ENCODE results near the gene MINK1. TPM values are rescaled to one million over a fixed set of nuclear protein-coding genes. Genes with fewer than 3 reads are reported as not detected.
"Not testable (repeated sequence)": the region's sequence is repeated elsewhere in the genome, so short reads cannot be mapped to it uniquely, and the experiment has no call there.

Gene MINK1
- total RNA-seq, 1 donor from 2014 or later: 15.9 TPM

DNA sequence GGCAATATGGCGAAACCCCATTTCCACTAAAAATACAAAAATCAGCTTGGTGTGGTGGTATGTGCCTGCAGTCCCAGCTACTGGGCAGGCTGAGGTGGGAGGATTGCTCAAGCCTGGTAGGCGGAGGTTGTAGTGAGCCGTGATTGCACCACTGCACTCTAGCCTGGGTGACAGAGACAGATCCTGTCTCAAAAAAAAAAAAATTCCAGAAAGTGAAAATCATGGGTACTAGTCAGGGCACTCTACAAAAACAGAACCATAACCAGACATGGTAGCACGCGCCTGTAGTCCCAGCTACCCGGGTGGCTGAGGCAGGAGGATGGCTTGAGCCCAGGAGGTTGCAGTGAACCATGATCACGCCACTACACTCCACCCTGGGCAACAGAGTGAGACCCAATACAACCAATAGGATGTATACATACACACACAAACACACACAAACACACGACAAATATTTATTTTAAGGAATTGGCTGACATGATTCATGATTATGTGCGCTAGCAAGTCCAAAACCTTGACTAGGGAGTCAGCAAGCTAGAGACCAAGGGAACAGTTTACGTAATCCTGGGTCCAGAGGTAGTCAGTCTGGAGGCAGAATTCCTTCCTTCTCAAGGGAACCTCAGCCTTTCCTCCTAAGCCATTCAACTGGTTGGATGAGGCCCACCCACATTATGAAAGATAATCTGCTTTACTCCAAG is 87.4 kb downstream of the MINK1 start:
- FAIRE-seq: no peak

DNA sequence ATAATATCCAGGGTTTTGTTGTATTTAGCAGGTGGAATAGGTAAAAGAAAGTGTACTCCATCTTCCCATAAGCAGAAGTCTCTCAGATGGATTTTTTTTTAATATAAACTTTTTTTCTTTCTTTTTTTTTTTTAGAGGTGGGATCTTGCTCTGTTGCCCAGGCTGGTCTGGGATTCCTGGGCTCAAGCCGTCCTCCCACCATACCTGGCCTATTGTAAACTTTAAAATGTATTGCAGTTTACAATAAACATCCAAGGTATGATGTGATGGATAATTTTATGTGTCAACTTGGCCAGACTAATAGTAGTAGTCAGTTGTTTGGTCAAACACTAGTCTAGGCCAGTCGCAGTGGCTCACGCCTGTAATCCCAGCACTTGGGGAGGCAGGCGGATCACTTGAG is 88.2 kb downstream of the MINK1 start:
- FAIRE-seq: no peak

More for the DNA sequence above, 87.4 kb downstream of the MINK1 start:
- DNase-seq (ENCODE audit: low spot score in 2 of 2): no peak

DNA sequence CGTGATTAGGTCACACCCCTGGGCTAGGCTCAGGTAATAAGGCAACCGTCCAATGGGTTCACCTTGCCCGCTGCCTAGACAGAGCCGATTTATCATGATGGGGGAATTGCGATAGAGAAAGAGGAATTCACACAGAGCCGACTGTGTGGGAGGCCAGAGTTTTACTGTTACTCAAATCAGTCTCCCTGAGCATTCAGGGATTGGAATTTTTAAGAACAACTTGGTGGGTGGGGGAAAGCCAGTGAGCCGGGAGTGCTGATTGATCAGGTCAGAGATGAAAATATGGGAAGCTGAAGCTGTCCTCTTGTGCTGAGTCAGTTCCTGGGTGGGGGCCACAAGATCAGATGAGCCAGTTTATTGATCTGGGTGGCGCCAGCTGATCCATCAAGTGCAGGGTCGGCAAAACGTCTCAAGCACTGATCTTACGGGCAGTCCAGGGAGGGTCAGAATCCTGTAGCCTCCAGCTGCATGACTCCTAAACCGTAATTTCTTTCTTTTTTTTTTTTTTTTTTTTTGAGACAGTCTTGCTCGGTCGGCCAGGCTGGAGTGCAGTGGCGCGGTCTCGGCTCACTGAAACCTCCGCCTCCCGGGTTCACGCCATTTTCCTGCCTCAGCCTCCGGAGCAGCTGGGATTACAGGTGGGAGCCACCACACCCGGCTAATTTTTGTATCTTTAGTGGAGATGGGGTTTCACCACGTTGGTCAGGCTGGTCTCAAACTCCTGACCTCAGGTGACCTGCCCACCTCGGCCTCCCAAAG is 93.6 kb downstream of the MINK1 start:
- FAIRE-seq; DNase-seq (ENCODE audit: low spot score in 2 of 2): not testable (repeated sequence)

More for the DNA sequence above, 88.2 kb downstream of the MINK1 start:
- no peak for DNase-seq (ENCODE audit: low spot score in 2 of 2)

DNA sequence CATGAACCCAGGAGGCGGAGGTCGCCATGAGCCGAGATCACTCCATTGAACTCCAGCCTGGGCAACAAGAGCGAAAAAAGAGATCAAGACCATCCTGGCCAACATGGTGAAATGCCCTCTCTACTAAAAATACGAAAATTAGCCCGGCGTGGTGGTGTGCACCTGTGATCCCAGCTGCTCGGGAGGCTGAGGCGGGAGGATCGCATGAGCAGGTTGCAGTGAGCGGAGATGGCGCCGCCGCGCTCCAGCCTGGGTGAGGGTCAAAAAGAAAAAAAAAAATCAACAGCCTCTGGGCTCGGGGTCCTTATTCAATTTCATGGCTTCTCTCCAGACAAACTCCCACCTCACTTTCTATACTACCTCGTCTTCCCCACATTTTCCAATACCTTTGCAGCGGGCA is 95.7 kb downstream of the MINK1 start:
- DNase-seq (ENCODE audit: low spot score in 2 of 2) (no peak), FAIRE-seq (no peak)

DNA sequence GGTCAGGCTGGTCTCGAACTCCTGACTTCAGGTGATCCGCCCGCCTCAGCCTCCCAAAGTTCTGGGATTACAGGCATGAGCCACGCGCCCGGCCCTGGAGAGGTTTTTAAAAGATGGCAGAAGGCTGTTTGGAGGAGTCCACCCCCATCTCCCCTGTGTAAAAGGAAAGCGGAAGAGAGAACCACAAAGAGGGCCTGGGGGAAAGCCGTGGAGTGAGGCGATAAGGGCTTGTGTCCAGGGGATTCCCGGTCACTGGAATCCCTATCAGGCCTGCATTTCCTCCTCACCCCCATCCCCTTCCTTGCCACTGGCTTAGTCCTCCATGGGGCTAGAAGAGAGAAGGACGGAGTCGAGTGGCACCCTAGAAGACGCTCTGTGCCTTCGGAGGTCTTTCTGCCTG is 98.8 kb downstream of the MINK1 start, which contains the start of gene GP1BA:
GP1BA (plus strand) TSS at position 315 of the 400 bp plus-strand sequence. CDS start 328 bp downstream, outside the sequence.
- FAIRE-seq: no peak
- no peak for DNase-seq (ENCODE audit: low spot score in 2 of 2)

DNA sequence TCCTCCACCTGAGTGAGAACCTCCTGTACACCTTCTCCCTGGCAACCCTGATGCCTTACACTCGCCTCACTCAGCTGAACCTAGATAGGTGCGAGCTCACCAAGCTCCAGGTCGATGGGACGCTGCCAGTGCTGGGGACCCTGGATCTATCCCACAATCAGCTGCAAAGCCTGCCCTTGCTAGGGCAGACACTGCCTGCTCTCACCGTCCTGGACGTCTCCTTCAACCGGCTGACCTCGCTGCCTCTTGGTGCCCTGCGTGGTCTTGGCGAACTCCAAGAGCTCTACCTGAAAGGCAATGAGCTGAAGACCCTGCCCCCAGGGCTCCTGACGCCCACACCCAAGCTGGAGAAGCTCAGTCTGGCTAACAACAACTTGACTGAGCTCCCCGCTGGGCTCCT is 99.6 kb downstream of the MINK1 start:
- DNase-seq (ENCODE audit: low spot score in 2 of 2) (no peak), FAIRE-seq (no peak)

DNA sequence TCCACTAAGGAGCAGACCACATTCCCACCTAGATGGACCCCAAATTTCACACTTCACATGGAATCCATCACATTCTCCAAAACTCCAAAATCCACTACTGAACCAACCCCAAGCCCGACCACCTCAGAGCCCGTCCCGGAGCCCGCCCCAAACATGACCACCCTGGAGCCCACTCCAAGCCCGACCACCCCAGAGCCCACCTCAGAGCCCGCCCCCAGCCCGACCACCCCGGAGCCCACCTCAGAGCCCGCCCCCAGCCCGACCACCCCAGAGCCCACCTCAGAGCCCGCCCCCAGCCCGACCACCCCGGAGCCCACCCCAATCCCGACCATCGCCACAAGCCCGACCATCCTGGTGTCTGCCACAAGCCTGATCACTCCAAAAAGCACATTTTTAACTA is 100.5 kb downstream of the MINK1 start:
- FAIRE-seq (no peak), DNase-seq (ENCODE audit: low spot score in 2 of 2) (no peak)

DNA sequence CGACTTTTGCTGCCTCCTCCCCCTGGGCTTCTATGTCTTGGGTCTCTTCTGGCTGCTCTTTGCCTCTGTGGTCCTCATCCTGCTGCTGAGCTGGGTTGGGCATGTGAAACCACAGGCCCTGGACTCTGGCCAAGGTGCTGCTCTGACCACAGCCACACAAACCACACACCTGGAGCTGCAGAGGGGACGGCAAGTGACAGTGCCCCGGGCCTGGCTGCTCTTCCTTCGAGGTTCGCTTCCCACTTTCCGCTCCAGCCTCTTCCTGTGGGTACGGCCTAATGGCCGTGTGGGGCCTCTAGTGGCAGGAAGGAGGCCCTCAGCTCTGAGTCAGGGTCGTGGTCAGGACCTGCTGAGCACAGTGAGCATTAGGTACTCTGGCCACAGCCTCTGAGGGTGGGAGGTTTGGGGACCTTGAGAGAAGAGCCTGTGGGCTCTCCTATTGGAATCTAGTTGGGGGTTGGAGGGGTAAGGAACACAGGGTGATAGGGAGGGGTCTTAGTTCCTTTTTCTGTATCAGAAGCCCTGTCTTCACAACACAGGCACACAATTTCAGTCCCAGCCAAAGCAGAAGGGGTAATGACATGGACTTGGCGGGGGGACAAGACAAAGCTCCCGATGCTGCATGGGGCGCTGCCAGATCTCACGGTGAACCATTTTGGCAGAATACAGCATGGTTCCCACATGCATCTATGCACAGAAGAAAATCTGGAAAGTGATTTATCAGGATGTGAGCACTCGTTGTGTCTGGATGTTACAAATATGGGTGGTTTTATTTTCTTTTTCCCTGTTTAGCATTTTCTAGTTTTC is 101.2 kb downstream of the MINK1 start:
- no peak for FAIRE-seq
- DNase-seq (ENCODE audit: low spot score in 2 of 2): no peak

DNA sequence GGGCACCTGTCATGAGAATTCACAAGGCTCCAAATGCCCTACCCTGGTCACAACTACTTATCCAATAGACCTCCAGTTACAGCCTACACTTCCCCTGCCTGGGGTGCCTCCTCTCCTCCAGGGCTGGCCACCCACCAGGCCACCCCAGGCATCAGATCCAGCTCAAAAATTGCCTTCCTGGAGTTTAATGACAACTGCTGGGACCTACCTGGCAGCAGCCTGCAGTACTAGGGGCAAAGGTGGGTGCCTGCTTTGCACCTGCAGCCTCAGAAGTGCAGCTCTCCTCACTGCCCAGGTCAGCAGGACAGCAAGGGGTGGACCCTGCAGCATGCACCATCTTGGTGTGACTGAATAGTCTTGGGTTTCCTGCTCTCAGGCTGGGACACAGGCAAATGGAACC is 102.5 kb downstream of the MINK1 start:
- no peak for DNase-seq (ENCODE audit: low spot score in 2 of 2)
- no peak for FAIRE-seq

DNA sequence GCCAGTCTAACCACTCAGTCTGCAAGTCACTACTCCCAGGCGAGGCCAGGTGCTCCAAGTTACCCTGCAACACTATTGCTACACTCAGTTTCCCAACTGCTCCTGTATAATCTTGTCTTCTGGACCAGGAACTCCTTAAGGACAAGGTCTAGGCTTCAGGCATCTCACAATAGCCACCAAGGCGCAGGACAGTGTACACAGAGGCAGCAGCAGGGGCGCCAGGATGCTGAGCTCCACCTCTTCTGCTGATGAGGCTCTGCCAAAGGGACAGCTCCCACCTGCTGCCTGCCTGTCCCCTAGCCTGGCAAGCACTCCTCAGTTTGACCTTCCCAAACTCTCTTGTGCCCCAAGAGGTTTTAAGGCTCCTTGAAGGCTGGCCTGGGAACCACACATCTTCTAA is 103.3 kb downstream of the MINK1 start:
- DNase-seq (ENCODE audit: low spot score in 2 of 2) (no peak), FAIRE-seq (no peak)

DNA sequence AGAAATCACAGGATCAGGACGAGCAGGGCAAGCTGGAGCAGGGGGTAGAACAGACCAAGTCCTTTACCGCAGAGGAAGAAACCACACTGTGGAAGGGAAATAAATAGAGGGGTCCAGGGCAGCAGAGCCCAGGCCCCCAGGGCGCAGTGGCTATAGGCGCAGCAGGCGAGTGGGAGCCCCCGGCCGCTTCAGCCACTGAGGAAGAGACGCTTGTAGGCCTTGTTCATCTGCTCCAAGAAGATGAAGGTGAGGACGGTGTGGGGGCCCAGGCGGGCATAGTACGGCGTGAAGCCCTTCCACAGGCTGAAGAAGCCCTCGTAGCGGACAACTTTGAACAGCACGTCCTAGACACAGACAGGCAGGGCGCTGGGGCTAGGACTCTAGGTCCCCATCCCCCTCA is 104.4 kb downstream of the MINK1 start:
- FAIRE-seq: no peak
- DNase-seq (ENCODE audit: low spot score in 2 of 2): no peak

DNA sequence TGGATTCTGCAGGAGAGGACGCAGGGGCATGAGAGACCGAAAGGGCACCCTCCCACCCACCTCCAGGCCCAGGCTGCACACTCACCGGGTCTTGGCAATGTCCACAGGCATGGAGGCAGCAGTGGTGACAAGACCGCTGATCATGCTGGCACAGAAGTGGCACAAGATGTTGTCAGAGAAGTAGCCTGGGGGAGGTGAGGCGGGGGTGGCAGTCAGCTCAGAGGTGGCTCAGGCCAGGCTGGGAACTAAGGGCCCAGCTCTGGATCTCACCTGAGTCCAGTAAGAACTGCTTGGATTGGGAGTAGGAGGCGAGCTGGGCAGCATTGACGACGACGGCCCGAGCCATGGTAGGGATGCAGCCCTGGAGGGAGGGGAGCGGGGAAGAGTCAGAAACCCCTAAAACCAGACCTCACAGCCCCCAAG is 104.9 kb downstream of the MINK1 start:
- FAIRE-seq (no peak), DNase-seq (ENCODE audit: low spot score in 2 of 2) (no peak)

DNA sequence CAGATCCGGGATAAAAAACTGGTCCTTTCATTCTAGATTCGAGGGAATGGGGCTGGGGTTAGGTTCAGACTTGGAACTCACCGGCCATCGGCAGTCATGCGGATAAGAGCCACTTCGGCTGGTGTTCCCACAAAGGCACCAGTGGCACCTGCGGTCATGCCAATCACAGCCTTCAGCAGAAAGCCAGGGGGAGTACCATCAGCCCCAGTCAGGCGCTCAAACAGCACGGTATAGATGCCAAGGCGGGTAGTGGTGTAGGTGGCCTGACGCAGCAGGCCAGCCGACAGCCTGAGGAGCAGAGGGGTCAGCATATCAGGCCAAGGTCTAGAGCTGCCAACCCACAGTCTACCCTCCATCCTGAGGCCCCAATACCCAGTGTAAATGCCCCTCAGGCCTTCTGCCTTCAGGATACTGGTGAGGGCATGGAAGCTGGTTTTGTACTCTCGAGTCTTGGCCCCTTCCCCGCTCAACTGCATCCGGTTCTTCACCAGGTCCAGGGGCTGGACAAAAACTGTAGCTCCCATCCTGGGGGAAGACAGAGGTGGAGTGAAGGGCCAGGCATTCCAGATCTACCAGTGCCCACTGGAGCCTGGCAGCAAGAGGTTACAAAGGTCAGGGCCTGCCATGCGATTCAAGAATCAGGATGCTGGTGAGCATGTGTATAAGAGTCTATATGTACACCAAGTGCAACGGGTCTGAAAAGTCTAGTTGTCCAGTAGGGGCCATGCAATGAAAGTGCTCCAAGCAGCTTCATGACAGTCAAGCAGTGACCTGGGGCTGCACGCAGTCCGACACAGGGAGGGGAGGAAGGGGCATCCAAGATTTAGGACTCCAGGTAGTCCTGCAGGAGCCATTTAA is 105.8 kb downstream of the MINK1 start:
- DNase-seq (ENCODE audit: low spot score in 2 of 2): no peak
- FAIRE-seq: no peak

DNA sequence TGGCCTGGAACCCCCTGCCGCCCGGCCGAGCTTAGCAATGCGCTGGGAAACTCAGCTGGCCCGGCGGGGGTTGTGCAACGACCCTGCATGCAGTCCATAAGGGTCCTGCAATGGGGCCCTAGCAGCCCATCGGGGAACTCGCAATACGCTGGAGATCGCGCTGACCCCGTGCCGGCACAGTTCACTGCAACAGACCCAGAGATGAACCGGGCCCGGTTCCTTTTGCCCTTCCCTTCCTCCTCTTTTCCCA is 106.3 kb downstream of the MINK1 start:
- no peak for DNase-seq (ENCODE audit: low spot score in 2 of 2)
- no peak for FAIRE-seq

DNA sequence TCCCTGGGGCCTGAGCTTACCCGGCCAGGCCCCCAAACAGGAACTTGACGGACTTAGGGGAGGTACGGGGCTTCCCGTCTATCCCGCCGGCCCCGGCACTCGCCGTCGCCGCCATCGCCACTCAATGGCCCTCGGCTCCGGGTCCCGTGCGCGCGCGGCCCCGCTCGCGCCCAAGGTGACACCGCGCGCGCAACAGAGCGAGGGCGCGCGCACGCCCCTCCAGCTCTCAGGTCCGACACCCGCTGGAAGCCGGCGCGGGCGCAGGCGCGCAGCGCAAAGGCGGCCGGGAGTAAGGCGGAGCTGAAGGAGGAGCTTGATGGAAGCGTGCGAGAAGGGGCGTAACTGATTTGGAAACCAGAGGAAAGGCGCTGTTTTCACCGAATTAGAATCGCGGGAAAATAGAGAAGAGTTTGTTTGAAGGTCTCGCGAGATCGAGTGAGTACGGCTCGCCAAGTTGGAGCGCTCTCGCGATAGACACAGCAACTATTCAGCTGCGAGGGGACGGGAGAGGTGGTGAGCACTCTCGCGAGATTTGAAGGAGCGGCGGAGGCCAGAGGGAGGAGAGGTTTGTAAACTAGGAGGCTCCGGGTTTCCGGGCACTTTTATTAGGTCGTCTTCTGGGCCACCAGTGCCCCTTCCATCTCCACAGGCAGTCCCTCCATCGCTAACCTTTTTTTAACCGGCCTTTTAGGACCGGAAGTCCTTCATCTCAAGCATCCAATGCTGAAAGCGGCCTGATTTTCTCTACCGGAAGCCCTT is 106.8 kb downstream of the MINK1 start, which contains the start of the genes RNF167 and SLC25A11:
RNF167 (plus strand) TSS at position 473 of the 759 bp plus-strand sequence. CDS start 642 bp downstream, outside the sequence.
SLC25A11 (minus strand) TSS at position 251 of the 759 bp plus-strand sequence; CDS start at position 115, 136 bp downstream.
- DNase-seq (ENCODE audit: low spot score in 2 of 2): peak; percentile 98 to 99
- FAIRE-seq: no peak

DNA sequence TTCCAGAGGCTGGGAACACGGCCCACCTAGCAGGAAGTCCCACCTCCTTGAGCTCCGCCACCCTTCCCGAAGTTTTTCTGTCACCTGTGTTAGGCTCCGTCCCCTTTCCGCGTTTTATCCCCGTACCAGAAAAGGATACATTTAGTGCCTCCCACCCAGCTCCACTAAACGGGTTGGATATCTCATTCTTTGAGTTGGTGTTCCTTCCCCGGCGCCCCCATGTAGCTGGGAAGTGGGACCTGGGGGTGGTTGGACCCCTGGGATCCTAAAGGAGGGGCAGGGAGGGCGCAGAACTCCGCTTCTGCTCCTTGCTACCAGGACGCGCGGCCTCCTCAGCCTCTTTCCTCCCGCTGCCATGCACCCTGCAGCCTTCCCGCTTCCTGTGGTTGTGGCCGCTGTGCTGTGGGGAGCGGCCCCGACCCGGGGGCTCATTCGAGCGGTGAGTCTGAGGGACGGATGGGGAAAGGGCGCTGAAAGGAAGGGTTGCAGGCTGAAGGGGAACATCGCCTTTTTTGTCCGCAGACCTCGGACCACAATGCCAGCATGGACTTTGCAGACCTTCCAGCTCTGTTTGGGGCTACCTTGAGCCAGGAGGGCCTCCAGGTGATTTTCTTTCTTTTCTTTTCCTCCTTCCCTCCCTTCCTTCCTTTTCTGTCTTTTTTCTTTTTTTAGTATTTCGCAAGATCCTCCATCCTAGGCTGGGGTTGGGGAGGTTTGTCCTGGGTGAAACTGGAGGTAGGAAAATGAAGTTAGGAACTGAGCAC is 107.6 kb downstream of the MINK1 start:
- FAIRE-seq (no peak), DNase-seq (ENCODE audit: low spot score in 2 of 2) (peak in 1 of 2 donors; percentile 90)

DNA sequence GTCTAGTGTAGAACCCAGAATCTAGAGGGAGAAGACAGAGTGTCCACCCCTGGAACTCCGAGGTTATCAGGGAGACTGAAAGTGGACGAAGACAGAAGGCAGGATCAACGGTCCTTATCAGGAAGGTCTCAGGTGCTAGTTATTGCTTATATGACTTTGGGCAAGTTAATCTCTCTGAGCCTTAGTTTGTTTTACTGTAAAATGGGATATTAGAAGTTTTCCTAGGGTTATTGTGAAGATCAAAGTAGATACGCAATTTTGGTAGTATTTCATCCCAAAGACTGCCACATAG is 108.1 kb downstream of the MINK1 start:
- DNase-seq (ENCODE audit: low spot score in 2 of 2) (no peak), FAIRE-seq (no peak)

DNA sequence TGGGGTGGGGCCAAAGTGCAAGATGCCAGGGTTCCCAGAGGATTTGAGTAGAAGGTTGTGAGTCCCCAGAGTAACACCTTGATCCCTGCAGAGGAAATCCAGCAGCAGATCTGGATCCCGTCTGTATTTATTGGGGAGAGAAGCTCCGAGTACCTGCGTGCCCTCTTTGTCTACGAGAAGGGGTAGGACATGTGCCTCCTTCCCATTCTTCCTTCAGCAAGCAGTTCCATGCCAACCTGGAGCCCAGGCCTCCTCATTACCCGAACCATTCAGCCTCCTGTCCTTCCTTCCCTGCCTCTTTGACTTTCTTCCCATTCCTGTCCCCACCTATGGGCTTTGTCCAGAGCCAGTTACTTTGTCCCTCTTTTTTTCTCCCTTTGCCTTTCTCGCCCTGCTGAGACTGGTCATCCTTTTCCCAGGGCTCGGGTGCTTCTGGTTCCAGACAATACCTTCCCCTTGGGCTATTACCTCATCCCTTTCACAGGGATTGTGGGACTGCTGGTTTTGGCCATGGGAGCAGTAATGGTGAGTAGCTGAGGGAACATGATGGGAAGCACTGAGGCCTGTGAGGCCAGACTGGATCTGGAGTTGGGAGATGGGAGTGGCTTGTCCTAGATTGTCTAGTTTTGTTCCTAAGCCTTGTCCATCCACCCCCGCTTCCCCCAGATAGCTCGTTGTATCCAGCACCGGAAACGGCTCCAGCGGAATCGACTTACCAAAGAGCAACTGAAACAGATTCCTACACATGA is 109.8 kb downstream of the MINK1 start:
- FAIRE-seq (no peak), DNase-seq (ENCODE audit: low spot score in 2 of 2) (no peak)

Data from frontal cortex (tissue), 4 donors.